A172 (cell line): ENCODE measurements around the gene RRAGC. TPM values are rescaled to one million over a fixed set of nuclear protein-coding genes. Genes with fewer than 3 reads are reported as not detected.
"Not testable (repeated sequence)": the region's sequence is repeated elsewhere in the genome, so short reads cannot be mapped to it uniquely, and the experiment has no call there.

ENCODE experiments used
- DNase-seq: peaks from one replicate; pipeline ENCODE4 v3.0.0-alpha.2; 2015; ENCODE audit warnings: low spot score
- total RNA-seq: library from RNA; depleted of rRNA; stranded (reverse); fragments of >200 nt; shearing (Covaris generic); gene quantifications from 2 replicates; pipeline ENCODE4 v1.2.3, GENCODE V29; 2014

RRAGC gene
- total RNA-seq, 1 experiment from 2014 or later = 35.3 TPM

- DNase-seq = peak; percentile 36
Observed at GRCh38 chr1:38858833-38859560, 575 bp downstream of the RRAGC start.

DNA sequence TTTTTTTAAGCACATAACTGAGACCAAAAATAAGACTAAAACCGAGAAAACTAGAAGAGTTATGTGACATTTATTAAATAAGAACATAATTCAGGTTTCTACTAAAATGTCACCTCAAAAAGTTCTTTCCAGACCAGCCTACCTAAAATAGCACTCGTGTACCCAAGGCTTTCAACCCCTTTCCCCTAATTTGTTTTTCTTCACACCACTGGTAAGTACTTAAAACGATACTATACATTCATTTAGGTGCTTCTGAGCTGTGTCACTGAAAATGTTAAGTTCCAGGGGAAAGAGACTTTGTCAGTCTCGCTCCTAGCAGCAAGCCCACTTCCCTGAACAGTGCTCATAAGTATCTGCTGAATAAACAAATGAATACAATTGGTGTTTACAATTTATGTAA, 6.8 kb downstream of the RRAGC start:
- DNase-seq = no peak

GRCh38 chr1:38848071-38848470, 11.5 kb downstream of the RRAGC start:
- DNase-seq = no peak

DNA sequence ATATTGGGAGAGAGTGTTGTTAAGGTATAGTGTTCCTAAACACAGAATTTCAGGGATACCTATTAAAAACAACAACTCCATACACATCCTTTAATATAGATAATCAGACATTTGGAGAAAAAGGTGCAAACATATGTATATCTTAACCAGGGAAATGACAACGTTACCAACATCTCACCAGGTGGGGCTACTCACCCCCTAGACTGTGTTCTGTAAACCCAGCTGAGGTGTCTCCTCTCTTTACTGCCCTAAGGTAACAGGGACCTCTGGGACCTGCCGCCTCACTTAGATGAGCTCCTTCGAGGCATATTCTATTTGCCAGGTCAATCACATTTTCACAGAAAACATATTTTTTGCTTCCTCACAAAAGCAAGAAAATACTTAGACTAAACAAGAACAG, 13.4 kb downstream of the RRAGC start:
- no peak for DNase-seq

- DNase-seq = not testable (repeated sequence)
Observed at GRCh38 chr1:38845088-38845487, 14.5 kb downstream of the RRAGC start.

DNA sequence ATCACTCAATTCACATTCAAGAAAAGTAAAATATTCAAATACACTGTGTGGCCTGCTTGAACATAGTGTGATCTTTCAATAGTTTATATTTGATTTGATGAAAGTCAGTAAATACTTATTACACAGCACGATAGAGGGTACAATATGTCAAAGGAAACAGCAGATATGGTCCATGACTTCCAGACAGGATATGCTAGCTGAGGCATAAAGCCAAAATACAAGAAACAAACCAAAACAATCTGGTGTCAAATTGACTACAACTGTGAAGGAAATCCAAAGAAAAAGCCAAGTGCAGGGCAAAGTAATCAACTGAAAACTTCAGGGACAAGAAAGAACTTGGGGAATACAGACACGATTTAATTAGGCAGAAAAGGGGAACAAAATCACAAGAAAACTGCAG, 19.3 kb downstream of the RRAGC start:
- DNase-seq = no peak

DNA sequence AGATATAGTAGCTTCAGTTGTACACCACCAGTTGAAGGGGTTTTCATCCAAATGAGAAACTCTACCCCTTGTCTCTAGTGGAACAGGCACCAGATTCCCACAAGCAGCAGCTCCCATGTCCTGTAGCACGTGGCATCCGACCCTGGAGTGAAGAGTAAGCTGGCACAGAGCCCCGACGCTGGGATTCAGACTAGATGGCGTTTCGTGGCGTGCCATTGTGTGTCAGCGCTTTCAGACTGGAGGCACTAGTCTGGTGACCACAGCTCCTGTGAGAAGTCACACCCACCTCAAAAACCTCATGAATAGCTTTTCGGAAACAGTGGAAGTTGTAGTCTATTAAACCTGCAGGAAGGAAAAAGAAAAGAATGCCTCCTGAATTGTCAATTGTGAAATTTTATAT, 20.2 kb downstream of the RRAGC start:
- DNase-seq = no peak

DNA sequence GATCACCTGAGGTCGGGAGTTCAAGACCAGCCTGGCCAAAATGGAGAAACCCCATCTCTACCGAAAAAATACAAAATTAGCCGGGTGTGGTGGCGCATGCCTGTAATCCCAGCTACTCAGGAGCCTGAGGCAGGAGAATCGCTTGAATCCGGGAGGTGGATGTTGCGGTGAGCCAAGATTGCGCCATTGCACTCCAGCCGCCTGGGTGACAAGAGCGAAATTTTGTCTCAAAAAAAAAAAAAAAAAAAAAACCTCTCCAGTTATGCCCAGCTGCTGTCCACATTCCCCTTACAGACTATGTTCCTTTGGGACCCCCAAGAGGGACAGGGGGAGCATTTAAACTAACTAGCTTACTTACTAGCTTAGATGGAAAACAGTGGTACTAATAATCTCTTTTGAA, 23.3 kb downstream of the RRAGC start:
- not testable (repeated sequence) for DNase-seq

- DNase-seq = peak; percentile 65
Observed at GRCh38 chr1:38834937-38835827, 24.4 kb downstream of the RRAGC start.

DNA sequence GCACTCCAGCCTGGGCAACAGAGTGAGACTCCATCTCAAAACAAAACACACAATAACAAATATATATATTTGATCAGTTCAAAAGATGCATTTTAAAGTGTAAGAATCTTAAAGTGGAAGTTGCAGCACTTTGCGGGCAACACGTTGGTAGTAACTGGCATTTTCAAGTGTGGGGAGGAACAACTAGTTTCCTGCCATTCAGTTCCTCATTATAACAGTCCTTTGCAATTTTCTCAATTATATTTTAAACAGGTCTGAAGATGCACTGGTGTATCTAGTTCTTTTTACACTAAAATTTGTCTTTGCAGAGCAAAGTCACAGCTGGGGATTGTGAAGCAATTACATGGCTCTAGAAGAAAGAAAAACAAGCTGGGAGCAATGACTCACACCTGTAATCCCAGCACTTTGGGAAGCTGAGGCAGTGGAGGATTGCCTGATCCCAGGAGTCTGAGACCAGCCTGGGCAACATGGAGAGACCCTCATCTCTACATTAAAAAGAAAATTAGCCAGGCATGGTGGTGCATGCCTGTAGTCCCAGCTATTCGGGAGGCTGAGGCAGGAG, 25.3 kb downstream of the RRAGC start:
- DNase-seq = no peak

DNA sequence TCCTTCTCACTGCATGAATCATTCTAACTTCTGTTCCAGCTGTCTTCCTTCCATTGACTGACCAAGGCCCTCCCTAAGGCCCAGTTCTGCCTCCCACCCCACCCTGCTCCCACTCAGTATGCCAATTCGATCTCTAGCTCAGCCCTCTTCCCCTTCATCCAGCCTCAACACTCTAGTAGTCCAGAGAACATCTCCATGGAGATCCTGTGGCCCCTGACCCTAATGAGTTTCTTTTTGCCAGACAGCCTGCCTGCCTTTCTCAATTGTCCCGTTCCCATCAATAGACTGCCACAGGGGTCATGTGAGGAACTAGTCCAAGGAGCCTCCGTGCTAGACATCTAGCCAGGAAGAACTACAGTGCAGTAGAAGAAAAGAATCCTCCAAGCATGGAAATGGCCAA, 26.4 kb downstream of the RRAGC start:
- no peak for DNase-seq

DNA sequence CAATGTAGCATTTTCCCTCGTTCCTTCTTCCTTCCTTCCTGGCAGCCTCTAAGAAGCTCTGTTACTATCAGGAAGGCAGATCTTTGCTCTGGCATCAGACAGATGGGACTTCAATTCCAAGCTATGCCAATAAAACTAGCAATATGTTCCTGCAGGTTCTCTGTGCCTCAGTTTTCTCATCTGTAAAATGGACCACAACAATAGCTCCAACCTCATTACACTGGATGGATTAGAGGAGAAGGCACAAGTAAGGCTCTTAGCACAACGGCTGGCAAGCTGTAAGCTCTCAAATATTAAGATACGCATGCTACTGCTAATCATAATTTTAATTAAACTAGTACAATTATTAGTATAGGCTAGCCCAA, 27.2 kb downstream of the RRAGC start:
- no peak for DNase-seq

DNA sequence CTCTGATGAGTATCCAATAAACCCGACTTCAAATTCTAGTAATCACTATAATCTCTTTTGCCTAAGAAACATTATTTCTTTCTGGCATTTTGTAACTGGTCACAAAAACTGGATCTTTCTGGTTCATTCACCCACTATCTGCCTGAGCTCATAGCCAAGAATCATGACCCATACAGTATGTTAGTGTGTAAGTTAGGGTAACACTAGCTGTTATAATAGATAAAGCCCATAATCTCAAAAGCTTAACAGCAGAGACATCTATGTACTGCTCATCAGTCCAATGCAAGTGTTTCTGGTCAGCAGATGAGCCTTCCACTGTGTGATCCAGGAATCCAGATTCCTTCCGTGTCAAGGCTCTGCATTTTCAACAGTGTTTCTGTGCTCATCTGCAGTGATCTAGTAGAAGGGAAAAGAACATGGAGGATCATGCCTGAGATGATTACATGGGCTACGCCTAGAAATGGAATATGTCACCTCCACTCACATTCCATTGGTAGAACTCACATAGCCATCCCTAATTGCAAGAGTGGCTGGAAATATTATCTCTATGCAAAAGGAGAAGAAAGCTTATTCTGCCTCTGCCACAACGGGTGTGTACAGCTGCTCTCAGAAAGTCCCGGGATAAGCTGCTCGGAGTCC, 27.7 kb downstream of the RRAGC start:
- no peak for DNase-seq

DNA sequence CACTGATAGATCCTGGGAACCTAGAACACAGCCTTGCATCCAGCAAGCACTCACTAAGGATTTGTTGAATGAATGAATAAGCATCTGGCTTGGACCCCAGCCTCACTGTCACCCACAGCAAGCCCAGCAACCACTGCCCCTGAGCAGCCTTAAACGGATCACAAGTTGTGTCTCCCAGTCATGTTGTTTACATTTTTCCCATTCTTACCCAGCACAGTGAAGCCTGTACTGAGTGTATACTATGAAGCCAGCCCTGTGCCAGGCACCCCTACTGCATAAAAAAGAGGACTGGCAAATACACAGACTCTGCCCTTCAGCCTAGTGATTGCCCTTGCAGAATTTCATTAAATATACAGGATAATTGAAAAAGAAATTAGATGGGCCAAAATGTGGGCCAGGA, 30.2 kb downstream of the RRAGC start:
- DNase-seq = no peak

DNA sequence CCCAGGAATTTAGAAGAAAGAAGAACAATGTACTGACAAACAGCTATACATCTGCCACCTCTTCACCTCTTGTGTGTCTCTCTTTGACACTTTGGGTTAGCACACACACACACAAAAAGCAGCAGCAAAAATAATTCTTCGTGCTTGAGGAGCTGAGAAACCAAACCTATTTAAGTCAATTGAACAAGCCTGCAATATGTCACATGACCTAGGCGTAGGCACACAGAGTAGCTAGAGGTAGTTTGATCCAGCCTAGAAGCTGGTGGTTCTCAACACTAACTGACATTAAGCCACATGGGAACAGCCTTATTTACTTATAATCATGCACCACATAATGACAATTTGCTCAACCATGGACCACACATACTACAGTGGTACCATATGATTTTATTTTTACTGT, 32.3 kb downstream of the RRAGC start:
- no peak for DNase-seq

DNA sequence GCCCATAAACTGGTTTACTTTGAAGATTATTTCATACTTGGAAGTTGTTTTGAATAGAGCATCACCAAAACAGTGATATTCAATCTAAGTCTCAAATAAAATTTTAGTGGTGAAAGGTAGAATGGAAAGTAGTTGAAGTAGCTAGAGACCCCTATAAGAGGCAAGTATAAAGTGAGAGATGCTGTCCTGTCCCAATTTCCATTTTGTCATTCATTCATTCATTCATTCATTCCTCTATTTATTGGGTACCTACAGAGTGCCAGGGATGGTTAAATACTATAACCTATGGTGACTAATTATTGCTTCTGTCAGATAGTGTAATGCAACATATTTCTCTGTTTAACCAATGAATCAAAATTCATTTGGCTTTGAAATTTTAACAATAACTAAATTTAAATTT, 32.7 kb downstream of the RRAGC start:
- no peak for DNase-seq

GRCh38 chr1:38826262-38826661, 33.3 kb downstream of the RRAGC start:
- DNase-seq = peak; percentile 4

DNA sequence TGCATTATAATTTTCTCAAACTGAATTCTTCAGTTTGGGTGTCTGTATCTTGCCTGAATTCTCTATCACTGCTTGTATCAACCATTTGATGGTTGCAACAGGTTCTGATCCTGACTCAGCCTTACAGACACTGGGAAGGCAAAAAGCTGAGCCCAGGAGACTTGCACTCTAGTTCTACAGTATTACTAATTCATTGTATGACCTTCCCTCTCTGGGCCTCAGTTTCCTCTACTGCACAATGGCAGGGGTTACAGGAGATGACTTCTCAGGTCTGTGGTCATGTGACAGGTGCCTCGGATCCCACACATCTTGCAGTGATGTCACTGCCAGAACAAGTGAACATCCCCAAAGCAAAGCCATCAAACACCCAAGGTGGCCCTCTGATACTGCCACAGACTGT, 38.7 kb downstream of the RRAGC start:
- no peak for DNase-seq

DNA sequence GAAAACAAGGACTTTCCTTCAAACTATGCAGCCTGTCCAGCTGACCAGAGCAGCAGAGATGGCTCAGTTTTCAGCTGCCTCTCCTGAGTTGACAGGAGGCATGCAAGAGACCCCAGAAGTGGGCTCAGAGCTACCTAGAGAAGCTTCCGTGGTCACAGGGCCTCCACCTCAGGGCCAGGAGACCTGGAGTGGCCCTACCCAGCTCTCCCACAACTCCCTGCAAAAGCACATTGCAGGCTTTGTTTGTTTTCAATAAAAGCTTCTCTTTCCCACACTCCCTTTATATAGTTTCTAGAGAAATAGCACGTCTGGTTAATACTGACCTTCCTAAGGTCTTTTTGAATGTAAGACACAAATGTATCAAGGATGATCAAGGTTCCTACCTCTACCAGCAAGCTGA, 40.1 kb downstream of the RRAGC start:
- no peak for DNase-seq

DNA sequence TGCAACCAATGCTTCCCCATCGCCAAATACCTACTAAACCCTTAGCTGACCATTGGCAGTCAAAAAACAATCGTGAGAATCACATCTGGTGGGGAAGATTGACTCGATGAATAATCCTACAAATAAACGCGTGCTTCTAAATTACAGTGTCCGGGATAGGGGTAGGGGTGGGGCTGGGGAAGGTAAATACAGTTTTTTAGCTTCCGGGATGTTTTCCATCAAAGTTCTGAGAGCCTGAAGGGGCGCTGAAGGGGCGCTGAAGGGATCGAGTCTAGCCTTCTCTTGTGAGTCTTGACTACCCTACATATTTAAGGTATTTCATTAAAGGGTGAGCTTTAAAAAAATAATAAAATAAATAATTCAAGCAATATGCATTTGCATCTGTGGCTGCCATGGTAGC, 40.5 kb downstream of the RRAGC start:
- DNase-seq = no peak

GRCh38 chr1:38818175-38818976, 41.2 kb downstream of the RRAGC start:
- no peak for DNase-seq
